A673 (cell line): ENCODE measurements around the gene NDUFB7.
"Not testable (repeated sequence)": the region's sequence is repeated elsewhere in the genome, so short reads cannot be mapped to it uniquely, and the experiment has no call there.

Experiments
- EZH2 ChIP-seq: fragments of 200-600 bp; sonication (generic); IDR thresholded peaks from 2 replicates; pipeline ENCODE4 v1.6.1; 2017; ENCODE audit warnings: borderline replicate concordance, low read depth, mild to moderate bottlenecking, mixed read lengths, antibody characterized with exemption, low read length; ENCODE audit not compliant: poor library complexity, severe bottlenecking
- TF ChIP-seq, protein P1 (sequence below): fragments of 300-800, 200-600 bp; sonication (generic); conservative IDR thresholded peaks from 2 replicates; pipeline ENCODE4 v1.5.1; 2017; ENCODE audit warnings: low read depth, mild to moderate bottlenecking, antibody characterized with exemption, low read length, moderate library complexity, mixed read lengths

DNA sequence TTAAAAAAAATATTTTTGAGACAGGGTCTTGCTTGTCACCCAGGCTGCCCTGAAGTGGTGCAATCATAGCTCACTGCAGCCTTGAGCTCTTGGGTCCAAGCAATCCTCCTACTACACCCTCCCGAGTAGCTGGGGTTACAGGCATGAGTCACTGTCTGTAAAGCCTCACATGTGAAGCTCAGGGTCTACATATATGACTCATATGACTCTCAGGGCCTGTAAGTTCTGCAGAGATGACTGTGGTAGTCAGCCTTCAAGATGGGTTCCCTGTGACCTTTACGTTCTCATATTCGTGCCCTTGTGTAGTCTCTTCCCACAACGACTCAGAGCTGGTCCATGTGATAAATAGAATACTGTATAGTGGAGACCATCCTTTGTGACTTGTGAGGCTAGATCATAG is 17.6 kb upstream of the NDUFB7 start:
- TF ChIP-seq, protein P1, sequence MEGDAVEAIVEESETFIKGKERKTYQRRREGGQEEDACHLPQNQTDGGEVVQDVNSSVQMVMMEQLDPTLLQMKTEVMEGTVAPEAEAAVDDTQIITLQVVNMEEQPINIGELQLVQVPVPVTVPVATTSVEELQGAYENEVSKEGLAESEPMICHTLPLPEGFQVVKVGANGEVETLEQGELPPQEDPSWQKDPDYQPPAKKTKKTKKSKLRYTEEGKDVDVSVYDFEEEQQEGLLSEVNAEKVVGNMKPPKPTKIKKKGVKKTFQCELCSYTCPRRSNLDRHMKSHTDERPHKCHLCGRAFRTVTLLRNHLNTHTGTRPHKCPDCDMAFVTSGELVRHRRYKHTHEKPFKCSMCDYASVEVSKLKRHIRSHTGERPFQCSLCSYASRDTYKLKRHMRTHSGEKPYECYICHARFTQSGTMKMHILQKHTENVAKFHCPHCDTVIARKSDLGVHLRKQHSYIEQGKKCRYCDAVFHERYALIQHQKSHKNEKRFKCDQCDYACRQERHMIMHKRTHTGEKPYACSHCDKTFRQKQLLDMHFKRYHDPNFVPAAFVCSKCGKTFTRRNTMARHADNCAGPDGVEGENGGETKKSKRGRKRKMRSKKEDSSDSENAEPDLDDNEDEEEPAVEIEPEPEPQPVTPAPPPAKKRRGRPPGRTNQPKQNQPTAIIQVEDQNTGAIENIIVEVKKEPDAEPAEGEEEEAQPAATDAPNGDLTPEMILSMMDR: not testable (repeated sequence)
- TF ChIP-seq EZH2: not testable (repeated sequence)
